ENCODE measurements around the gene PRDM16. TPM values are rescaled to one million over a fixed set of nuclear protein-coding genes. Genes with fewer than 3 reads are reported as not detected.

The PRDM16 gene
- total and polyA plus RNA-seq, 2 of the 13 experiments (the other 11 are each of a cell fraction or from before 2014, with no cell fraction given), result 0.15 to 0.81 TPM

DNA sequence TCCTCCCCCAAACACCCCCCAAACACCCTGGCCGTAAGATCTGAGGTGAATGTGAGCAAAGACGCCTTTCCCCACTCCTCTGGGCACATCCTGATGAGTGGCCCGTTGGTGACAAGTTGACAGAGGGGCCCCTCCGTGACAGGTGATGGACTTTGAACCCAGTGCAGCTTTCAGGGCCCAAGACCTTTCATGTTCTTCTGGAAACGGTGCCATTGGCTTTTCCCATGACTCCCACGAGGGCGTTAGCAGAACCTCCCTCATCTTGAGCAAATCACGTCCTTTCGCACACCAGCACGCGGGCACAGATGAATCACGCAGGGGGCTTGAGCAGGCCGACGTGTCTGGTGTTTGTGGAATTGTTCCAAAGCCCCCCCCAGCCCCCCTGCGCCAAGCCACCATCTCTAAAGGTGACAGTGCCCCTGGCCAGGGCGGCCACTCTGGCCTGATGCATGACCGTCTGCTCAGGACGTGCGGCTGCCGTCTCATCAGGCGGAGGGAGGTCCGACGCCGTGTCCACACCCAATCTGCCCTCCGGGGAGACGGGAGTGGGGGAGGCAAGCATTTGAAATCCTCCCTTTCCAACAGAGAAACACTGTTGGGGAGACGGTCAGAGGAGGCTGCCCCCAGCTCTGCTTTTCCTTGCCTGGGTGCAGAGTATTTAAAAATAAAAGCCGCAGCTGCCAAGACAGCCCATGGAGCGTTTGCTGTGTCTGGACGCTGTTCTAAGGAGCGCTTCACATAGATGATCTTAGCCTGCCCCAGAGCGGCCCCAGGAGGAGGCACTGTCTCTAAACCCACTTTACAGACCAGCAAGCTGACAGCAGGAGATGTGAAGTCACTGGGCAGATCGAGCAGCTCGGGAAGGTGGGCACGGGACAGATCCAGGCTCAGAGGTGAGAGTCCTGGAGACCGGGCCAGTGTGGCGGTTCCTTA is 287.2 kb downstream of the PRDM16 start (continued):
- TF ChIP-seq, protein P1, sequence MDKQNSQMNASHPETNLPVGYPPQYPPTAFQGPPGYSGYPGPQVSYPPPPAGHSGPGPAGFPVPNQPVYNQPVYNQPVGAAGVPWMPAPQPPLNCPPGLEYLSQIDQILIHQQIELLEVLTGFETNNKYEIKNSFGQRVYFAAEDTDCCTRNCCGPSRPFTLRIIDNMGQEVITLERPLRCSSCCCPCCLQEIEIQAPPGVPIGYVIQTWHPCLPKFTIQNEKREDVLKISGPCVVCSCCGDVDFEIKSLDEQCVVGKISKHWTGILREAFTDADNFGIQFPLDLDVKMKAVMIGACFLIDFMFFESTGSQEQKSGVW (CRISPR knock-in tag; IDR thresholded peaks at IDR 0.05; ENCODE audit: borderline replicate concordance), result no peak
- TF ChIP-seq ZNF713 (CRISPR knock-in tag; IDR thresholded peaks at IDR 0.05) (no peak), ZNF180 (CRISPR knock-in tag; IDR thresholded peaks at IDR 0.05; ENCODE audit: borderline replicate concordance, low read depth) (no peak), ZBTB1 (CRISPR knock-in tag; IDR thresholded peaks at IDR 0.05; ENCODE audit: borderline replicate concordance) (no peak), KLF9 (CRISPR knock-in tag; IDR thresholded peaks at IDR 0.05; ENCODE audit: low read depth) (no peak), HMG20B (CRISPR knock-in tag; conservative IDR thresholded peaks at IDR 0.05) (0 out of 2 replicates have a peak, but pooled peaks have one; percentile 22), ZNF138 (CRISPR knock-in tag; IDR thresholded peaks at IDR 0.05; ENCODE audit: low read depth) (no peak), TBL1XR1 (IDR thresholded peaks at IDR 0.05; ENCODE audit: borderline replicate concordance, low read length, partially characterized antibody) (no peak), ZNF549 (CRISPR knock-in tag; IDR thresholded peaks at IDR 0.05) (no peak), GATA4 (IDR thresholded peaks at IDR 0.05; ENCODE audit: borderline replicate concordance, low read depth) (no peak), ZNF562 (CRISPR knock-in tag; IDR thresholded peaks at IDR 0.05; ENCODE audit: borderline replicate concordance) (no peak), ARNTL (CRISPR knock-in tag; IDR thresholded peaks at IDR 0.05) (peak; percentile 29; the same call in 1 of the 2 replicates), ZNF83 (CRISPR knock-in tag; IDR thresholded peaks at IDR 0.05; ENCODE audit: borderline replicate concordance) (no peak), ZNF44 (CRISPR knock-in tag; IDR thresholded peaks at IDR 0.05) (no peak), ZNF317 (CRISPR knock-in tag; IDR thresholded peaks at IDR 0.05) (no peak), MZF1 (CRISPR knock-in tag; IDR thresholded peaks at IDR 0.05; ENCODE audit: borderline replicate concordance) (no peak), ZNF841 (CRISPR knock-in tag; IDR thresholded peaks at IDR 0.05; ENCODE audit: borderline replicate concordance) (no peak)
- TF ChIP-seq, protein P2, sequence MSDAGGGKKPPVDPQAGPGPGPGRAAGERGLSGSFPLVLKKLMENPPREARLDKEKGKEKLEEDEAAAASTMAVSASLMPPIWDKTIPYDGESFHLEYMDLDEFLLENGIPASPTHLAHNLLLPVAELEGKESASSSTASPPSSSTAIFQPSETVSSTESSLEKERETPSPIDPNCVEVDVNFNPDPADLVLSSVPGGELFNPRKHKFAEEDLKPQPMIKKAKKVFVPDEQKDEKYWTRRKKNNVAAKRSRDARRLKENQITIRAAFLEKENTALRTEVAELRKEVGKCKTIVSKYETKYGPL (CRISPR knock-in tag; IDR thresholded peaks at IDR 0.05), result no peak
- TF ChIP-seq, protein P3, sequence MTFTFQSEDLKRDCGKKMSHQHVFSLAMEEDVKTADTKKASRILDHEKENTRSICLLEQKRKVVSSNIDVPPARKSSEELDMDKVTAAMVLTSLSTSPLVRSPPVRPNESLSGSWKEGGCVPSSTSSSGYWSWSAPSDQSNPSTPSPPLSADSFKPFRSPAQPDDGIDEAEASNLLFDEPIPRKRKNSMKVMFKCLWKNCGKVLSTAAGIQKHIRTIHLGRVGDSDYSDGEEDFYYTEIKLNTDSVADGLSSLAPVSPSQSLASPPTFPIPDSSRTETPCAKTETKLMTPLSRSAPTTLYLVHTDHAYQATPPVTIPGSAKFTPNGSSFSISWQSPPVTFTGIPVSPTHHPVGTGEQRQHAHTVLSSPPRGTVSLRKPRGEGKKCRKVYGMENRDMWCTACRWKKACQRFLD (CRISPR knock-in tag; IDR thresholded peaks at IDR 0.05; ENCODE audit: borderline replicate concordance), result no peak
- TF ChIP-seq, protein P4, sequence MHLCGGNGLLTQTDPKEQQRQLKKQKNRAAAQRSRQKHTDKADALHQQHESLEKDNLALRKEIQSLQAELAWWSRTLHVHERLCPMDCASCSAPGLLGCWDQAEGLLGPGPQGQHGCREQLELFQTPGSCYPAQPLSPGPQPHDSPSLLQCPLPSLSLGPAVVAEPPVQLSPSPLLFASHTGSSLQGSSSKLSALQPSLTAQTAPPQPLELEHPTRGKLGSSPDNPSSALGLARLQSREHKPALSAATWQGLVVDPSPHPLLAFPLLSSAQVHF (CRISPR knock-in tag; IDR thresholded peaks at IDR 0.05), result no peak
- TF ChIP-seq, protein P5, sequence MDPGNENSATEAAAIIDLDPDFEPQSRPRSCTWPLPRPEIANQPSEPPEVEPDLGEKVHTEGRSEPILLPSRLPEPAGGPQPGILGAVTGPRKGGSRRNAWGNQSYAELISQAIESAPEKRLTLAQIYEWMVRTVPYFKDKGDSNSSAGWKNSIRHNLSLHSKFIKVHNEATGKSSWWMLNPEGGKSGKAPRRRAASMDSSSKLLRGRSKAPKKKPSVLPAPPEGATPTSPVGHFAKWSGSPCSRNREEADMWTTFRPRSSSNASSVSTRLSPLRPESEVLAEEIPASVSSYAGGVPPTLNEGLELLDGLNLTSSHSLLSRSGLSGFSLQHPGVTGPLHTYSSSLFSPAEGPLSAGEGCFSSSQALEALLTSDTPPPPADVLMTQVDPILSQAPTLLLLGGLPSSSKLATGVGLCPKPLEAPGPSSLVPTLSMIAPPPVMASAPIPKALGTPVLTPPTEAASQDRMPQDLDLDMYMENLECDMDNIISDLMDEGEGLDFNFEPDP (CRISPR knock-in tag; conservative IDR thresholded peaks at IDR 0.05), result no peak
- TF ChIP-seq, protein P6, sequence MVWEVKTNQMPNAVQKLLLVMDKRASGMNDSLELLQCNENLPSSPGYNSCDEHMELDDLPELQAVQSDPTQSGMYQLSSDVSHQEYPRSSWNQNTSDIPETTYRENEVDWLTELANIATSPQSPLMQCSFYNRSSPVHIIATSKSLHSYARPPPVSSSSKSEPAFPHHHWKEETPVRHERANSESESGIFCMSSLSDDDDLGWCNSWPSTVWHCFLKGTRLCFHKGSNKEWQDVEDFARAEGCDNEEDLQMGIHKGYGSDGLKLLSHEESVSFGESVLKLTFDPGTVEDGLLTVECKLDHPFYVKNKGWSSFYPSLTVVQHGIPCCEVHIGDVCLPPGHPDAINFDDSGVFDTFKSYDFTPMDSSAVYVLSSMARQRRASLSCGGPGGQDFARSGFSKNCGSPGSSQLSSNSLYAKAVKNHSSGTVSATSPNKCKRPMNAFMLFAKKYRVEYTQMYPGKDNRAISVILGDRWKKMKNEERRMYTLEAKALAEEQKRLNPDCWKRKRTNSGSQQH (CRISPR knock-in tag; IDR thresholded peaks at IDR 0.05; ENCODE audit: low read depth), result peak; percentile 56; the same call in 1 of the 2 replicates
